Nephron (organoid): ENCODE results near the gene POU2F2.

Source experiments
- H3K27ac Mint-ChIP-seq, 3 experiments: 2 replicates each; pipeline ENCODE4 v1.8.0; 2020; ENCODE audit warnings: mixed read lengths in 3 of 3, mild to moderate bottlenecking in 2 of 3, moderate library complexity in 1 of 3
- H3K27me3 Mint-ChIP-seq: 2 replicates; pipeline ENCODE4 v1.8.0; 2021; ENCODE audit warnings: low read depth, mild to moderate bottlenecking, moderate library complexity, mixed read lengths
- H3K36me3 Mint-ChIP-seq: 2 replicates; pipeline ENCODE4 v1.8.0; 2020; ENCODE audit warnings: low read depth, mixed read lengths
- H3K4me1 Mint-ChIP-seq: 2 replicates; pipeline ENCODE4 v1.8.0; 2020; ENCODE audit warnings: mixed read lengths
- H3K4me3 Mint-ChIP-seq, 3 experiments: 2 replicates each; pipeline ENCODE4 v1.8.0; 2020; ENCODE audit warnings: mild to moderate bottlenecking in 3 of 3, mixed read lengths in 3 of 3, moderate library complexity in 2 of 3
- H3K9me3 Mint-ChIP-seq: 2 replicates; pipeline ENCODE4 v1.8.0; 2020; ENCODE audit warnings: mixed read lengths
- TF ChIP-seq, protein P1 (sequence below), 3 experiments: fragments of 200-600 bp; sonication (generic); IDR thresholded peaks; one replicate each; pipeline ENCODE4 v1.5.0; 2021; ENCODE audit warnings: antibody characterized with exemption in 3 of 3; ENCODE audit not compliant: unreplicated experiment in 3 of 3

The POU2F2 gene

DNA sequence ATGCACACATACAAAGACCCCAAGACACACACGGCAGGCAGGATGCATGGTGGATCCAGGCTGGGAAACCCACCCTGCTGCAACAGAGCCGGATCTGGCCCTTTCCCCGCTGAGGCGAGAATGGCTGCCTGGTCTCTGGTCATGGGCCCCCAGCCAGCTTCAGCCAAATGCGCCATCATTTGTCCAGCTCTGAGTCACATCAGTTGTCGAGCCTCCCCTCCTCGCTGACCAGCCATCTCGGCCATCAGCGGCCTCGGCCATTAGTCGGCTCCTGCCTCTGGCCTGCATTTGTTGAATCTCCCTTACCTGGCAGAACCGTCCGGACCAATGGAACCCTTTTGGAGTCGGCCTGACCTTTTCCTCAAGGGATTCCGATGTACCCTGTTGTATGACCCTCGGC, 38.5 kb upstream of the POU2F2 start:
- Mint-ChIP-seq H3K36me3 (no peaks in the 10 kb centered on the region), H3K9me3 (no peaks in the 10 kb centered on the region), H3K27ac (peak overlapping the region in 1 of 3 experiments; percentile 23), H3K4me3 (no peak overlapping the region), H3K27me3 (peaks cover 45% of the 10 kb centered on the region), H3K4me1 (peaks cover 12% of the 10 kb centered on the region)
- TF ChIP-seq, protein P1, sequence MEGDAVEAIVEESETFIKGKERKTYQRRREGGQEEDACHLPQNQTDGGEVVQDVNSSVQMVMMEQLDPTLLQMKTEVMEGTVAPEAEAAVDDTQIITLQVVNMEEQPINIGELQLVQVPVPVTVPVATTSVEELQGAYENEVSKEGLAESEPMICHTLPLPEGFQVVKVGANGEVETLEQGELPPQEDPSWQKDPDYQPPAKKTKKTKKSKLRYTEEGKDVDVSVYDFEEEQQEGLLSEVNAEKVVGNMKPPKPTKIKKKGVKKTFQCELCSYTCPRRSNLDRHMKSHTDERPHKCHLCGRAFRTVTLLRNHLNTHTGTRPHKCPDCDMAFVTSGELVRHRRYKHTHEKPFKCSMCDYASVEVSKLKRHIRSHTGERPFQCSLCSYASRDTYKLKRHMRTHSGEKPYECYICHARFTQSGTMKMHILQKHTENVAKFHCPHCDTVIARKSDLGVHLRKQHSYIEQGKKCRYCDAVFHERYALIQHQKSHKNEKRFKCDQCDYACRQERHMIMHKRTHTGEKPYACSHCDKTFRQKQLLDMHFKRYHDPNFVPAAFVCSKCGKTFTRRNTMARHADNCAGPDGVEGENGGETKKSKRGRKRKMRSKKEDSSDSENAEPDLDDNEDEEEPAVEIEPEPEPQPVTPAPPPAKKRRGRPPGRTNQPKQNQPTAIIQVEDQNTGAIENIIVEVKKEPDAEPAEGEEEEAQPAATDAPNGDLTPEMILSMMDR (IDR thresholded peaks at IDR 0.05; ENCODE audit: unreplicated experiment in 3 of 3): no peak

DNA sequence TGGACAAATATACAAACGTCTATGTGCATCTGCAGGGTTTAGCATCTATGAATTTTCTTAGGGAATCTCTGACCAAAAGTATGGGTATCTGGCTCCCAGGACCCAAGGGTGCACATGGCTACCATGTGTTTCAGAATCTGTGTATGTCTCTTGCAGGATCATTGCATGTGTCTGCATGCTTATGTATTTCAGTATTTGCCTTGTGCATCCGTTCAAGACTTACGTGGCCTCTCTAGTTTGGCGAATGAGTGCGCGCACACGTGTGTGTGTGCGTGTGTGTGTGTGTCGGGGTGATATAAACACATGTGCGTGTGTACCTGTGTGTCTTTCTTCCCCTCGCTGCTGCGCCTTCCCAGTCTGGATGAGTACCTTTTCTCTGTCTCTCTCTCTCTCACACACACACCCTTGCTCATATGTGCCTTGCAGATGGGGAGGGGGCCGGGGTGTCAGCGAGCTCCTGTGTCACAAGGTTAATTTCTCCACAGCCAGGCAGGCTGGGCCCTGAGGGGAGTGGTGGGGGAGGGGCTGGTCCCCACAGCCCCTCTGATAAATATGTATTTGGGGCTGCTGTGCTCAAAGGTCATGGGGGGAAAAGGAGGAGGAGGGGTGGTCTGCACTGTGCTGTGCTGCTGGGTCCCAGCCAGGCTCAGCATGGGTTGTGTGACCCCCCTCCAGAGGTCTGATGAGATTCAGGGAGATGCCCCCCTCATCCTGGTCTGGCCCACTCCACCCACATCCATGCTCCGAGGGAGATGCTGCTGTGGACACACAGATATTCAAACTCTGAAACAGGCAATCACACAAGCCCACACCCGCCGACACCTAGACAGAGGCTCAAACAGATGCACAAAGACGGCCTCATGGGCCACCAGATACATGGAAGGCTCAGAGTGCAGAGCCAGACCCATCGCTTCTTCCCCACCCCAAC, 37.5 kb upstream of the POU2F2 start:
- Mint-ChIP-seq H3K36me3 (no peaks in the 10 kb centered on the region), H3K9me3 (no peaks in the 10 kb centered on the region), H3K27ac (no peak overlapping the region), H3K4me1 (peaks cover 12% of the 10 kb centered on the region), H3K27me3 (peaks cover 43% of the 10 kb centered on the region), H3K4me3 (no peak overlapping the region)
- TF ChIP-seq, protein P1 (IDR thresholded peaks at IDR 0.05; ENCODE audit: unreplicated experiment in 3 of 3): no peak

DNA sequence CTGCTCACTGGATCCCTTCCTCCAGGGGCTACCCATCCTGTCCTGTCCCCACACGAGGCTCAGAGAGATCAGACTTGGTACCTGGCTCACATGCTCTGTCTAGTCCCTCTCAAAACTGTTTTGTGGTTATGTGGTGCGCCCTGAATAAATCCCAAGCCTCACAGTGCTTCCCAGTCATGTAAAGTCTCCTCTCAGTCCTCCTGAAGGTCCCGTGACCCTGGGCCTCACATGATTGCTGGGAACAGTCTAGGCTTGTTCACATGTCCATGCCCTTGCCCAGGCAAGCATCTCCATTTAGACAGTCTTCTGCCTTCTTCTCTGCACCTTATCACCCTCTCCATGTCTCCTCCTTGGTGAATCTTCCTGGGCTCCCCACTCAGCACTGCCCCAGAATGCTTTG, 36.0 kb upstream of the POU2F2 start:
- TF ChIP-seq, protein P1 (IDR thresholded peaks at IDR 0.05; ENCODE audit: unreplicated experiment in 3 of 3): no peak
- Mint-ChIP-seq H3K9me3 (no peaks in the 10 kb centered on the region), H3K27ac (no peak overlapping the region), H3K4me1 (peaks cover 12% of the 10 kb centered on the region), H3K36me3 (no peaks in the 10 kb centered on the region), H3K4me3 (no peak overlapping the region), H3K27me3 (peaks cover 29% of the 10 kb centered on the region)

DNA sequence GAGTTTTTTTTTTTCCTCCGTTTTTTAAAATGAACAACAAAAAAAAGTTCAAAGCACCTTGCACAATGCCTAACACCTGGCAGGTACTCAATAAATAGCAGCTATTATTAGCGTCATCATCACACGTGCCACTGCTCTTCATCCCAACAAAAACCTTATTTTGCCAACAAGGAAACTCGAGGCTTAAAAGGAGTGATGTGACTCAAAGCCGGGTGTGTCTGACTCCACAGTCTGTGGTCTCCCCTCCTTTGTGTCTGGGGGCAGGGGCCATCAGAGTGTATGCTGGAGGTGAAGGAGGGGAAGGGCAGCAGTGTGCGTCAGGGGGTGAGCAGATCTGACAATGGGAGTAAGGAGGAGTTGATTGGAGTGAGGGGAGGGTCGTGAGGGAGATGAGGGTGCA, 34.1 kb upstream of the POU2F2 start:
- no peak overlapping the region for H3K27ac Mint-ChIP-seq
- H3K27me3 Mint-ChIP-seq: peaks cover 39% of the 10 kb centered on the region
- no peaks in the 10 kb centered on the region for H3K9me3 Mint-ChIP-seq
- no peak overlapping the region for H3K4me3 Mint-ChIP-seq
- TF ChIP-seq, protein P1 (IDR thresholded peaks at IDR 0.05; ENCODE audit: unreplicated experiment in 3 of 3): no peak
- H3K4me1 Mint-ChIP-seq: peaks cover 5% of the 10 kb centered on the region
- no peaks in the 10 kb centered on the region for H3K36me3 Mint-ChIP-seq

- peaks cover 45% of the 10 kb centered on the region for H3K27me3 Mint-ChIP-seq
- H3K9me3 Mint-ChIP-seq: no peaks in the 10 kb centered on the region
- peaks cover 4% of the 10 kb centered on the region for H3K4me1 Mint-ChIP-seq
- no peak overlapping the region for H3K27ac Mint-ChIP-seq
- no peaks in the 10 kb centered on the region for H3K36me3 Mint-ChIP-seq
- TF ChIP-seq, protein P1 (IDR thresholded peaks at IDR 0.05; ENCODE audit: unreplicated experiment in 3 of 3): no peak
- H3K4me3 Mint-ChIP-seq: no peak overlapping the region
Observed at GRCh38 chr19:42165146-42165545, 32.9 kb upstream of the POU2F2 start.
